NCI-H1417 treated with DMSO at 0.1 percent for 48 hours (cell line): ENCODE data around the gene KIAA1549.
A peak's percentile ranks its signal among the peaks of the same experiment; 100 is the strongest.

Experiments used
- DNase-seq: peaks from one replicate; lab custom pipeline; 2025; lab: John Stamatoyannopoulos, UW

The KIAA1549 gene

DNA sequence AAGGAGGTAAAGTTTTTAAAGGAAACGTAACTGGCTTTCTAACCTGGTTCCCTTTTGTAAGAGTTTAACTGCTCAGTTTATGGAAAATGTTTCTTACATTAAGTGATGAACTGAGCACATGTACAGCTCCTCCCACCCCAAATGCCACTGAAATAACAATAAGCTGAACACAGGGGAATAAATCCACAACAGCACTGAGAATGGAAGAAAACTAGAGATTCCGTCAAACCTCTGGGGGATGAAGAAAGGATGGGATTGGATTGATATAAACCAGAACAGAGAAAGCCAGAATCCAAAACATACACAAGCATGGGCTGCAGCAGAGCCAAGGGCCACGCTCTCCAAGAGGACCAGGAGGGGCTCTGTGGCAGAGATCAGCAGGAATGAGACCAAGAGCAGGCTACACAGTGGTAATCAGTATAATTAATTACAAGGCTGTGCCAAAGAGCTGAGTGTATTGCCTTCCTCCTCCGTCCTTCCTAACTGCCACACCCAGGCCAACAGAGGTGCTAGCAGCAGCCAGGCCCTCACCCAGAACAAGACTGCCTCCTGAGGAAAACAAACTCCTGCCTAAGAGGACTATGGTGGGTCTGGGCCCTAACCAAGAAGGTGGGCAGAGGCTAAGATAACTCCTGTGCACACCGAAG lies 73.9 kb downstream of the KIAA1549 start:
- no peak for DNase-seq

GRCh38 chr7:138903859-138904435 lies 77.2 kb downstream of the KIAA1549 start:
- DNase-seq: no peak

- DNase-seq: no peak
These were observed 77.9 kb downstream of the KIAA1549 start for GRCh38 chr7:138903186-138903820.

DNA sequence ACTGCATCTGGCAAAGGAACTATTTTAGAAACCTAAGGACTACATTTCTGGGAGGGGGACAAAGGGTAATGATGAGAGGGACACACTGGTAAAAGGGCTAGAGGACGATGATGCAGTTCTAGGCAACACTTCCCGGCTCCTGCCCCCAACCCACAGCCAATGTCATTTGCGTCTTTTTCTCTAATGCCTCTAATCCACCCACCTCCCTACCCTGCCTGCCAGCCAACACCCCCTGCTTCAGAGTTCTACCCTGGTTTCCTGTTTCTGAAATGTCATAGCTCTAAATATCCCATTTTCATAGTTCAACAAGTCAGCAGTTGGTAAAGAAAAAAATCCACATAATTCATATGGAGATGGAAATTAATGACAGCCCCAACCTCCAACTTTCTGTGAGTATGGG lies 79.0 kb downstream of the KIAA1549 start:
- no peak for DNase-seq

DNA sequence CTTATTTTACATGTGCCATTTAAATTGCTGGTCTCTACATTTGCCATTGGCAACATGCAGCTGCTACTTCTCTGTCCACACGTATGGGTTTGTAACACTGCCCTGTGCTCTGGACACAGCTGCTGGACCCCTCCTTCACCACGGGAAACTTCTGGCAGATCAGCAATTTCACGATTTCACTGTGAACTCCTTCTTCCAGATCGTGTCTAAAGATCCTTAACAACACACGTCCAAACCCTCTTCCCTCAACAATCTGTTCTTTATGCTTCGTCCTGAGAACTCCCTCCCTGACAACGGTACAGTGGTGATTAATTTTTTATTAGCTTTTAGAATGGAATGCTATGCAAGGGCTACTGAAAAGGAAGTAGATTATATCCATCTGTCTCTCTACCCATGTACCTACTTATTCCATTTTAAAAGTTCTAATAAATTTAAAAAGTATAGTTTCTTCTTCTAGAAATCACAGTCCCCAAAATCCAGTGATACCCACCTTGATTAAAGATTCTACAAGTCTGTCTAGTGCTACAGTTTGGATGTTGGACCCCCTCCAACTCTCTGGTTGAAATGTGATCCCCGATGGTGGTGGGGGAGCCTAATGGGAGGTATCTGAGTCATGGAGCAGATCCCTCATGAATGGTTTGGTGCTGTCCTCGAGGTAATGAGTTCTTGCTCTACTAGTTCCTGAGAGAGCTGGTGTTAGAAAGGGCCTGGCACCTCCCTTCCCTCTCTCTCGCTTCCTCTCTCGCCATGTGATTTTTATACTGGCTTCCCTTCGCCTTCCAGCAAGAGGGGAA lies 81.0 kb downstream of the KIAA1549 start:
- no peak for DNase-seq

DNA sequence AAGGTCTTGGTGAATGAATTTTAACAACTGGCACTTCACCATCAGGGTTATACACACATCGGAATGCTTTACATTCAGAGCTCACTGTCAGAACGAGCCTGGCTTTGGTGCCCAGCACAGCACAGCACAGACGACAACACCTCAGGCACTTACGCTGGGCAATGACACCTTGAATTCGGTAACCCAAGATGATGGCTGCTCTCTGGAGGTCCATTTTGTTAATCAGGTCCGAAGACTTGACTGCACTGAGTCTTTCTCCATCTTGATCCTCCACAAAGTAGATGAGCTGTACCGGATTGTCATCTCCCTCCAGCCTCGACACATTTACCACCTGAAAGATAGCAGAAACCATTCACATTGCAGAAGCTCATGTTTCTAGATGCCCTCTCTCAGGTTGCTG lies 82.4 kb downstream of the KIAA1549 start:
- DNase-seq: no peak

GRCh38 chr7:138898255-138898654 lies 82.9 kb downstream of the KIAA1549 start:
- no peak for DNase-seq

DNA sequence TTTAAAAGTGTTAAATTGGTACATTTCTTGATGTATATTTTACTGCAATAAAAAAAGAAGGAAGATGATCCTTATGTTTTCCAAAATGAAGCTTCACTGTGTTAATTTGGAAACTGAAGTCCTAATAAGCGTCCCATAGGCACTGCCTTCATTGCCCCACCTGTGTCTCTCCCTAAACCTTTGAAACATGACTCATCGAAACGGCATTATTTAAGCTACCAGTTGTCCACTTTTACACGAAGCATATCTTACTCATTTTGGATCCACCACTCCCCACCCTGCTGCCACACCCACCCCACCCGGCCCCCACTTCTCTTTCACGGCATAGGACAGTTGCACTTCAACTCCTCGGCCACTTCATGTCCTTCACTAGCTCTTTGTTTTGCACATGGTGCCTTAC lies 85.5 kb downstream of the KIAA1549 start:
- no peak for DNase-seq

DNA sequence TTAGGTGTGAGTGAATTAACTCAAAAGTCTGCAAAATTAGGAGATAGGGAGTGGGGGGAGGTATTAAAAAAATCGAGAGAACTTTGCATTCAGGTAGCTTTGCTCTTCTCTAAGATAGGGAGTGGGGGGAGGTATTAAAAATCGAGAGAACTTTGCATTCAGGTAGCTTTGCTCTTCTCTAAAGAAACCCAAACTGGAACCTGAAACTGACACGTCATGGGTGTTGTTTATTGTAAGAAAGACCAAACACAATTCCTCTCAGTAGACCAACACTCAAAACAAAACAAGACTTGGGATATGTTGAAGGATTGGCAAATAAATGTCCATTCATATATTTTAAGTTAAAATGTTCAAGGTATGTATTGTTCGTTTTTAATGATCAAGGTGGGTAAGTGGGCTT lies 87.9 kb downstream of the KIAA1549 start:
- DNase-seq: no peak

GRCh38 chr7:138892812-138893211 lies 88.4 kb downstream of the KIAA1549 start:
- no peak for DNase-seq

GRCh38 chr7:138892006-138892630 lies 89.1 kb downstream of the KIAA1549 start:
- no peak for DNase-seq

DNA sequence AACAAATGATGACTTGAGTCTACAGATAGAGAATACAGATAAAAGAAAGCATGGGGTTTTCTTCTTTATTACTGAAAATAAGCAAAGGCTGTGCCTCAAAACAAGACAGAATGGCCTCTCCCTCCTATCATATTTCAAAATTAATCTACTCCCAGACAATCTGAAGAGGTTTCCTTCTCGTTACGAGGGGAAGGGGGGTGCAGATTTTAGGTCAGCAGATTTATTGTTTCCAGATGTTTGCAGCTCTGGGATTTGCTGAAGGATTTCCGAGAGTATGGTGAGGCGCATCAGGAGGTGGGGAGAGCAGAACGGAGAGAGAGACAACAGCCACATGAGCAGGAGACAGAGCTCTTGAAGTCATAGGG lies 89.8 kb downstream of the KIAA1549 start:
- no peak for DNase-seq

- DNase-seq: no peak
These were observed 90.4 kb downstream of the KIAA1549 start for GRCh38 chr7:138890499-138891445.

DNA sequence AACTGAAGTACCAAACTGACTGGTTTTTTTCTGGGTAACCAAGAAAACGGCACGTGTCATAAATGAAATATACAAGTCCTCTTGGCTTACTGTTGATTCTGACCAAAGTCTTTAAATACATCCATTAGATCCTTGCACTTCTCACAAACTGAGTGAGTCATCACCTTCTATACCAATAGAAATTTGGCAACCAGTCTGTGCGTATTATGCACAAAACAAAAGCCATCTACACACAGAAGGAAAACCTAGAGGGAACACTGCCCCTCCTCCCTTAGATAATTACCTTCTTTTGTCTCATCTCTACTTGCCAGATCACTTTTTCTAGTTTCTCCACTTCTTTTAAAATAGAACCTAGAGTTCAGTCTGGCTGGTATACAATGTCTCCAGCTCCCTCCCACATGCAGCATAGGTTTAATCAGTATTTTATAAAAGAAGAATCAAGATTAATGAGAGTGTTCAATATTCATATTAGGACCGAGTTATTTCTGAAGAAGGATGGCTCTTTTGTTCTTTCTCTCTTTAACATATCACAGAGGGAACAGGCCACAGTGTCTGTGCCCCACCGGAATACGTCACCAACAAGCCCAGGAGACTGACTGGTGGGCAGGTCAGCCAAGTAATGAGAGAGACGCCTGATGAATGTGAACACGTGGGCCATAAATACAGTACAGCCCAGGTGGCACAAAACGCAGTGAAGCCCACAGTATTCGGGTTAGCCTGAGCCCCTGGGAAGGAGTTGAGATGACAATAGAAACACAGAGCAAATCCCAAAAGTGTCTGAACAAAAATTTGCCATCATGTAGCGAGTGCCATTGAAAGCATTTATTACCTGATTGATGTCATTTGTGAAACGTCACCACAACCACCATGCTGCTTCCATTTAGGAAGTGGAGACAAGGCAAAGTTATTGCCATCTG lies 91.3 kb downstream of the KIAA1549 start:
- no peak for DNase-seq

- DNase-seq: no peak
These were observed 93.1 kb downstream of the KIAA1549 start for GRCh38 chr7:138887872-138888656.

GRCh38 chr7:138887085-138887710 lies 94.0 kb downstream of the KIAA1549 start:
- DNase-seq: no peak

DNA sequence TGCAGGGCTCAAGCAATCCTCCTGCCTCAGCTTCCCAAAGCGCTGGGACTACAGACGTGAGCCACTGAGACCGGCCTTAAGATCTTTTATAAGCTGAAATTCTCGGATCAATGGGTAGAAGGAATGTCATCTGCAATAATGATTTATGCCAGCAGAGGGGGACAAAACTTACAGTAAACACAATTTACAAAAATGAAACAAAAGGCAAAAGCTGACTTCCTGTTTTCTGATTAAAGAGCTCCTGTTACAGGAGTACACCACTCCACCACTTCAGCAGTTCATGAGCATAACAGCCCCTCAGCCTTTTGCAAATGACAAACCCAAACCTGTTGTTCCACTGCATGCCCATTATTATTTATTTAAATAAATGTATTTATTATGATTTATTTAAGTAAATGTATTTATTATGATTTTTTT lies 94.7 kb downstream of the KIAA1549 start:
- DNase-seq: peak; percentile 16

DNA sequence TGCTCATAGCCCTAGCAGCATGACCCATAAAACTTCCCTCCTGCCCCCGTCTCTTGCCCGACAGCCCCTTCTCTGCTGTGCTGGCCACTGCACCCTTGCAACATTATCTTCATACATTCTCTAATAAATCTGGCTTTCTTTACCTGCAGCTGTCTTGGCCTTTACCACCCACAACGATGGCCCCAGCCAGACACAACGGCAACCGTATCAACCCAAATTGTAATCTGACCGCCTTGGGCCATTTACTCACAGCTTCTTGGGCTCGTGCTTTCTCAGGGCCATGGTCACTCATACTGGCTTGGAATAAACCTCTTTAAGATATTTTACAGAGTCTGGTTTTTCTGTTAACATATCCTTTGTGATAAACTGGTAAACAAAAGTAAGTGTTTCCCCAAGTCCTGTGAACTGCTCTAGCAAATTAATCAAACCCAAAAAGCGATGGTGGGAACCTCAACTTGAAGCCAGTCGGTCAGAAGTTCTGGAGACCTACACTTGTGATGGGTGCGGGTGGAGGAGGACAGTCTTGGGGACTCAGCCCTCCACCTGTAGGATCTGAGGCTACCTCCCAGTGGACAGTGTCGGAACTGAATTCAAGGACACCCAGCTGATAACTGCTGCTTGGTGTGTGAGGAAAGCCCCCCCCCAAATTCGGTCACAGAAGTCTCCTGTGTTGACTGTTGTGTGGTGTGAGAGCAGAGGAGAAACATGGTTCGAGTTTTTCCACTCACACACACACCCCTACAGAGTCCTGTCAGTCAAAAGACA lies 95.6 kb downstream of the KIAA1549 start:
- DNase-seq: no peak
